Subcutaneous abdominal adipose tissue (tissue), 5 donors: ENCODE results near the gene SMYD5.
A peak's percentile ranks its signal among the peaks of the same experiment; 100 is the strongest.

Experiments used
- H3K27ac ChIP-seq: one replicate; pipeline ENCODE4 v1.7.0; 2013; ENCODE audit warnings: low read depth, mild to moderate bottlenecking, inconsistent platforms, low read length, moderate library complexity
- H3K27me3 ChIP-seq, 5 donors: one replicate each; pipeline ENCODE4 v1.7.0; 2013; ENCODE audit warnings: low read length in 5 of 5, inconsistent platforms in 1 of 5; ENCODE audit not compliant: control insufficient read depth in 5 of 5, insufficient read depth in 4 of 5
- H3K36me3 ChIP-seq, 5 donors: one replicate each; pipeline ENCODE4 v1.7.0; 2013; ENCODE audit warnings: low read length in 5 of 5; ENCODE audit not compliant: control insufficient read depth in 5 of 5, insufficient read depth in 5 of 5
- H3K4me1 ChIP-seq, 5 donors: one replicate each; pipeline ENCODE4 v1.7.0; 2013; ENCODE audit warnings: low read length in 5 of 5, mild to moderate bottlenecking in 3 of 5, moderate library complexity in 1 of 5; ENCODE audit not compliant: control insufficient read depth in 5 of 5, insufficient read depth in 5 of 5
- H3K4me3 ChIP-seq, 5 donors: one replicate each; pipeline ENCODE4 v1.7.0; 2013; ENCODE audit warnings: low read length in 5 of 5, low read depth in 1 of 5
- H3K9ac ChIP-seq, 5 donors: one replicate each; pipeline ENCODE4 v1.7.0; 2013; ENCODE audit warnings: low read length in 5 of 5, mild to moderate bottlenecking in 4 of 5, moderate library complexity in 3 of 5
- H3K9me3 ChIP-seq, 5 donors: one replicate each; pipeline ENCODE4 v1.7.0; 2013; ENCODE audit warnings: low read length in 5 of 5; ENCODE audit not compliant: control insufficient read depth in 5 of 5
- donor health status: healthy.
- donor health status: healthy.
- donor health status: healthy.
- donor health status: healthy.
- donor health status: healthy.

Gene SMYD5

DNA sequence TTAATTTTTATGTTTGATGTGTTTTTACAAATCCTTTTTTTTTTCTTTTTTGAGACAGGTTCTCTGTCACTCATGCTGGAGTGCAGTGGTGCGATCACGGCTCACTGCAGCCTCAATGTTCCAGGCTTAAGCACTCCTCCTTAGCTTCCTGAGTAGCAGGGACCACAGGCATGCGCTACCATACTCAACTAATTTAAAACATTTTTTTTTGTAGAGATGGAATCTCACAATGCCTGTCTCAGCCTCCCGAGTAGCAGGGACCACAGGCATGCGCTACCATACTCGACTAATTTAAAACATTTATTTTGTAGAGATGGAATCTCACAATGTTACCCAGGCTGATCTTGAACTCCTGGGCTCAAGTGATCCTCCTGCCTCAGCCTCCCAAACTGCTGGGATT, 8.4 kb upstream of the SMYD5 start:
- Histone ChIP-seq H3K9me3 (no peaks in the 10 kb centered on the region), H3K27me3 (peaks cover 13 to 31% (median 22%) of the 10 kb centered on the region in 5 donors), H3K27ac (no peak overlapping the region), H3K4me1 (peaks cover 0 to 17% (median 16%) of the 10 kb centered on the region in 5 donors), H3K9ac (no peak overlapping the region), H3K36me3 (no peaks in the 10 kb centered on the region), H3K4me3 (no peak overlapping the region)

DNA sequence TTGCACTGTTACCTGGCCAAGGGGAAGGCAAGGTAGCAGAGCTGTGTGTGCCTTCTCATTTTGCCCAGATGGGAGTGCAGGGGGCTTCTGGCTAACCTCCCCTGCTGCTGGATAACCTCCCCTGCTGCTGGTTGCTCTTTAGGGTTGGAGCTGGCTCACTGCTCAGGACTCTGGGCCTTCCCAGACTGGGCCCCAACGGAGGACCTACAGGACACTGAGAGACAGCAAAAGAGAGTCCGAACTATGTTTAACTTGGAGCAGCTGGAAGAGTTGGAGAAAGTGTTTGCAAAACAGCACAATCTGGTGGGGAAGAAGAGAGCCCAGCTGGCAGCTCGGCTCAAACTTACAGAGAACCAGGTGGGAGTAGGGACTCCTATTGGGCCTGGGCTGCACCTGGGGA, 5.8 kb upstream of the SMYD5 start:
- Histone ChIP-seq H3K9me3 (no peaks in the 10 kb centered on the region), H3K27ac (no peak overlapping the region), H3K27me3 (peaks cover 4 to 13% (median 8%) of the 10 kb centered on the region in 5 donors), H3K4me3 (no peak overlapping the region), H3K36me3 (no peaks in the 10 kb centered on the region), H3K9ac (no peak overlapping the region), H3K4me1 (peaks cover 0 to 12% (median 10%) of the 10 kb centered on the region in 5 donors)

DNA sequence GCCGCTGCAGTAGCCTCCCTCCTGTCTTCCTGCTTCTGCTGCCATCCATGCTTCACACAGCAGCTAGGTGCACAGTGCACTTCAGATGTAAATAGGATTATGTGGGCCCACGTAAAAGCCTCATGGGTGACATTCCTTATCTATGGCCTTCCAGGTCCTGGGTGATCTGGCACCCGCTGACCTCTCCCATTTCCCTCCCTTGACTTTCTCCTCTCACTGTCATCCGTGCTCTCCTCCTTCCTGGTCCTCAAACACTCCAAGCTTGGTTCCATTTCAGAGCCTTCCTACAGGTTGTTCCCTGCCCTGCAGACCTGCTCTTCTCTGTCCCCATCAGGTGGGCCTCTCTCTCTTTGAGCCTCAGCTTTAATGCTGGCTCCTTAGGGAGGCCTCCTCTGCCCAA, 4.0 kb upstream of the SMYD5 start:
- no peak overlapping the region for H3K4me3 ChIP-seq
- no peaks in the 10 kb centered on the region for H3K9me3 ChIP-seq
- no peak overlapping the region for H3K9ac ChIP-seq
- no peak overlapping the region for H3K27ac ChIP-seq
- no peaks in the 10 kb centered on the region for H3K36me3 ChIP-seq
- peaks cover 0 to 3% (median 0%) of the 10 kb centered on the region in 5 donors for H3K27me3 ChIP-seq
- H3K4me1 ChIP-seq, result peaks cover 0 to 25% (median 23%) of the 10 kb centered on the region in 5 donors

DNA sequence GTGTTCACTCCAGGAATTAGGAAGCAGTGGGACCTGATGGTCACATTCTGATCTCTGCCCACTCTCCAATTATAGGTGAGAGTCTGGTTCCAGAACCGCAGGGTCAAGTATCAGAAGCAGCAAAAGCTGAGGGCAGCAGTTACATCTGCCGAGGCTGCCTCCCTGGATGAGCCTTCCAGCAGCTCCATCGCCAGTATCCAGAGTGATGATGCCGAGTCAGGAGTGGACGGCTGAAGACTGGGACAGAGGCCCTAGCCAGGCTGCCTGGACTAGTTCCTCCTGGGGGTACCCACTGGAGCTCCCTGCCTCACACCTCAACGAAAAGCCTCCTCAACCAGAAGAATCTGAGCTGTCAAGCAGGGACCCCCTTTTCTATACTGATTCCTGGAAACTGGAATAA, 3.3 kb upstream of the SMYD5 start:
- no peak overlapping the region for H3K27ac ChIP-seq
- H3K9ac ChIP-seq, result no peak overlapping the region
- H3K36me3 ChIP-seq, result no peaks in the 10 kb centered on the region
- H3K4me1 ChIP-seq, result peaks cover 0 to 28% (median 26%) of the 10 kb centered on the region in 5 donors
- H3K27me3 ChIP-seq, result peaks cover 0 to 3% (median 0%) of the 10 kb centered on the region in 5 donors
- H3K4me3 ChIP-seq, result no peak overlapping the region
- H3K9me3 ChIP-seq, result no peaks in the 10 kb centered on the region

DNA sequence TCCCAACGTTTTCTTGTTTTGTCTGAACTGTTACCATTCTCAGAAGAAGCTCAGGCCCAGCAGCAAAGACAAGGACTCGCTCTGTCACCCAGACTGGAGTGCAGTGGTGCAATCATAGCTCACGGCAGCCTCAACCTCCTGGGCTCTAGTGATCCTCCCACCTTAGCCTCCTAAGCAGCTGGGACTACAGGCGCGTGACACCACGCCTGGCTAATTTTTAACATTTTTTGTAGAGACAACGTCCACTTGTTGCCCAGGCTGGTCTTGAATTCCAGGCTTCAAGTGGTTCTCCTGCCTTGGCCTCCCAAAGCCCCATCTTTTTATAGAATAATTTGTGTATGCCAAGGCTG, 2.0 kb upstream of the SMYD5 start:
- H3K27ac ChIP-seq, result no peak overlapping the region
- no peak overlapping the region for H3K9ac ChIP-seq
- no peaks in the 10 kb centered on the region for H3K9me3 ChIP-seq
- H3K4me3 ChIP-seq, result no peak overlapping the region
- H3K27me3 ChIP-seq, result peaks cover 0 to 3% (median 0%) of the 10 kb centered on the region in 5 donors
- H3K36me3 ChIP-seq, result no peaks in the 10 kb centered on the region
- H3K4me1 ChIP-seq, result peaks cover 0 to 28% (median 26%) of the 10 kb centered on the region in 5 donors

DNA sequence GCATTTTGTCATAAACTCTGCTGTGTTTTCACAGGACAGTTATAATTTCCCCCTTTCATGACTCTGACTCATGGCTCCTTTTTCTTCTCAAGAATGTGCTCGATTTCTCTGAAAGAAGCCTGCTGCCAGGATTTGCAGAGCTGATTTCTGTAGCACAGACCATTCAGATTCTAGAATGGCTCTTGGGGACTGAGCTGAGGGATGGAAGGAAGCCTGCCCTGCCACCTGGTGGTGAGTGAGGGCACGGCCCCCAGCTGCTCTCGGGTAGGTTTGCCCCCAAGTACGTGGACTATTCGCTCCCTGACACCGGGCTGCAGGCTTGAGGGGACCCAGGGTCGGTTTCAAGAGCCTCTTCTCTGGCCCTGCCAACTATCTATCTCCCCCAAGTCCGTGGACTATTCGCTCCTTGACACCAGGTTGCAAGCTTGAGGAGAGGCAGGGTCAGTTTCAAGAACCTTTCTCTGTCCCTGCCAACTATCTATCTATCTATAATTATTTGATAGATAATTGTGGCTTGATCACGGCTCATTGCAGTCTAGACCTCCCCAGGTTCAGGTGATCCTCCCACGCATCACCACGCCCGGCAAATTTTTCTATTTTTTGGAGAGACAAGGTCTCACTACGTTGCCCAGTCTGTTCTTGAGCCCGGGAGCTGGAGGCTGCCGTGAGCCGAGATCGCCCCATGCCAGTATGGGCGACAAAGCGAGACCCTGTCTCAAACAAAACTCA, 1.4 kb upstream of the SMYD5 start:
- Histone ChIP-seq H3K36me3 (no peaks in the 10 kb centered on the region), H3K4me3 (no peak overlapping the region), H3K9ac (peak overlapping the region in 1 of 5 donors; percentile 11), H3K27ac (peak overlapping the region; percentile 70), H3K27me3 (peaks cover 0 to 3% (median 0%) of the 10 kb centered on the region in 5 donors), H3K9me3 (no peaks in the 10 kb centered on the region), H3K4me1 (peaks cover 0 to 28% (median 26%) of the 10 kb centered on the region in 5 donors)

DNA sequence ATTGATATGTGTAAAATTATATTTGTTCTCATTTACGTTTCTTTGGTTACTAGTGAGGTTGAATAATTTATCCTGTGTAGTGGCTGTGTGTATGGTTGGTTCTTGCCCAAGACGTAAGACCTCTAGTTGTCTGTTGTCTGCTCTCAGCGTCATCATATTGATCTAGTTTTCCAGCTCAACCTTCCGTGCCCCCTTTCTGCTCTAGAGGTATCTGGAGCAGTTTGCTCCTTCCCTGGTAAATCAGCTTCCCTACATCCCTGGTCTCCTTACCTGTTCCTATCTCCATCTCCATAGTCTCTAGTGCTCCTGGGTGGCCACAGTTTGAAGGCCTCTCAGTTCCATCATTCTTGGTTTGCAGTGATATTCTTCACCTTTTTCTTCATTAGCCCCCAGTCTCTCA, 1.2 kb downstream of the SMYD5 start:
- Histone ChIP-seq H3K9ac (peak overlapping the region in 1 of 5 donors; percentile 4), H3K4me3 (peak overlapping the region in 3 of 5 donors; percentile 12 to 78 (median 15)), H3K36me3 (peaks cover 0 to 14% (median 7%) of the 10 kb centered on the region in 5 donors), H3K9me3 (no peaks in the 10 kb centered on the region), H3K27me3 (no peaks in the 10 kb centered on the region), H3K27ac (no peak overlapping the region), H3K4me1 (peaks cover 0 to 28% (median 26%) of the 10 kb centered on the region in 5 donors)

DNA sequence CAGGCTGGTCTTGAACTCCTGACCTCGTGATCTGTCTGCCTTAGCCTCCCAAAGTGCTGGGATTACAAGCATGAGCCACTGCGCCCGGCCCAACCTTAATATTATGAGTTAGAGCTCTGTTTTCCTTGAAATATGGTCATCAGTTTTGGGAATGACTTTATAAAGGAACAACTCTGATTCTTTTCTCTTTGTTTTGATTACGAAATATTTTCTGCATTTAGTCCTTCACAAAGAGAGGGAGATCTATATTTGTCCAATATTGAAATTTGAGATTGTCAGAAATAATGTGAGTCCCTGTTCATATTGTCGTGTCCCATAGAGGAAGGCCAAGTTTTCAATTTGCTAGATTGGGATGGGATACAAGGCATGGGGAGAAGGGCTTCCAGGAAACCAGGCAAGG, 3.1 kb downstream of the SMYD5 start:
- no peak overlapping the region for H3K27ac ChIP-seq
- H3K4me1 ChIP-seq, result peaks cover 0 to 28% (median 26%) of the 10 kb centered on the region in 5 donors
- H3K36me3 ChIP-seq, result peaks cover 0 to 33% (median 25%) of the 10 kb centered on the region in 5 donors
- no peak overlapping the region for H3K9ac ChIP-seq
- no peak overlapping the region for H3K4me3 ChIP-seq
- no peaks in the 10 kb centered on the region for H3K9me3 ChIP-seq
- H3K27me3 ChIP-seq, result no peaks in the 10 kb centered on the region

DNA sequence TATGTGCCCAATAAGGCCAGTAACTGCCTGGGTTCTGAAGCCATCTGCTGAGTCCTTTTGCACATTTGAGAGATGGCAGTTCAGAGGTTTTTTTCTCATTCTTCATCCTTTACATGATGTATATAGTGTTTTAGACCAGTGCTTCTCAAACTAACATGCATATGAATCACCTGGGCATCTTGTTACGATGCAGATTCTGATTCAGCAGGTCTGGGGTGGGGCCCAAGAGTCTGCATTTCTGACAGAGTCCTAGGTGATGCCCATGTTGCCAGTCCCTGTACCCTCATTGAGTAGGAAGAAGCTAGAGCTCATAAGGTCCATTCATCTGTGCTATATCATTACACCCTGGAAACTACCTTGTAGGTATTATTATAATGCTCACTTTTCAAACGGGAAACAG, 3.8 kb downstream of the SMYD5 start:
- Histone ChIP-seq H3K9ac (no peak overlapping the region), H3K27ac (no peak overlapping the region), H3K4me1 (peaks cover 0 to 24% (median 22%) of the 10 kb centered on the region in 5 donors), H3K4me3 (no peak overlapping the region), H3K36me3 (peaks cover 0 to 39% (median 32%) of the 10 kb centered on the region in 5 donors), H3K9me3 (no peaks in the 10 kb centered on the region), H3K27me3 (no peaks in the 10 kb centered on the region)

DNA sequence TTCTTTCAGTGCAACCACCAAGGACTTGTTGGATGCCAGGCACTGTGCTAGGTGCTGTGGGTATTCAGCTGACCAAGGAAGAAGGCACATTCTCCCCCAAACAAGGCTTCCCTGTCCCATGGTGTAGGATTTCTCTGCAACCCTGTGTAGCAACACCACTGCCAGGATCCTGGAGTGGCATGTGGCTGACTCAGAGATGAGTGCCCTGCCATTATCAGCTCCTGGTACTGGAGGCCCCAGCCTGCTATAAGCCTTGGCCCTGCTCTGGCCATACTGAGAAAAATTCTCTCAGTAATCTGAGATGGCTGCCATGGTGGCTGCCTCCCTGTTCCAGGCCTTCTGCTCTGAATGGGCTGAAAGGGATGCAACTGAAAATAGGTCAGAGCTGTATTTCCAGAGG, 4.3 kb downstream of the SMYD5 start:
- no peaks in the 10 kb centered on the region for H3K27me3 ChIP-seq
- H3K27ac ChIP-seq, result no peak overlapping the region
- peaks cover 0 to 19% (median 17%) of the 10 kb centered on the region in 5 donors for H3K4me1 ChIP-seq
- no peak overlapping the region for H3K4me3 ChIP-seq
- H3K9ac ChIP-seq, result no peak overlapping the region
- H3K36me3 ChIP-seq, result peaks cover 0 to 44% (median 37%) of the 10 kb centered on the region in 5 donors
- no peaks in the 10 kb centered on the region for H3K9me3 ChIP-seq
